IPS-18a (cell line): ENCODE results near the gene BCAP31.
"Not testable (repeated sequence)": the region's sequence is repeated elsewhere in the genome, so short reads cannot be mapped to it uniquely, and the experiment has no call there.

Experiments used
- H3K27ac ChIP-seq: one replicate; pipeline ENCODE4 v1.5.1; 2013; ENCODE audit warnings: low read length
- H3K27me3 ChIP-seq: one replicate; pipeline ENCODE4 v1.6.1; 2013; ENCODE audit warnings: mild to moderate bottlenecking, low read length; ENCODE audit not compliant: control insufficient read depth, insufficient read depth
- H3K36me3 ChIP-seq: one replicate; pipeline ENCODE4 v1.6.1; 2013; ENCODE audit warnings: low read depth, low read length; ENCODE audit not compliant: control insufficient read depth
- H3K4me1 ChIP-seq: one replicate; pipeline ENCODE4 v1.6.1; 2013; ENCODE audit warnings: low read depth, low read length; ENCODE audit not compliant: control insufficient read depth
- H3K4me3 ChIP-seq: one replicate; pipeline ENCODE4 v1.5.1; 2013; ENCODE audit warnings: low read length
- H3K9ac ChIP-seq: one replicate; pipeline ENCODE4 v1.6.1; 2013; ENCODE audit warnings: mild to moderate bottlenecking, low read length, moderate library complexity
- H3K9me3 ChIP-seq: one replicate; pipeline ENCODE4 v1.6.1; 2013; ENCODE audit warnings: low read depth, low read length; ENCODE audit not compliant: control insufficient read depth

BCAP31 gene

DNA sequence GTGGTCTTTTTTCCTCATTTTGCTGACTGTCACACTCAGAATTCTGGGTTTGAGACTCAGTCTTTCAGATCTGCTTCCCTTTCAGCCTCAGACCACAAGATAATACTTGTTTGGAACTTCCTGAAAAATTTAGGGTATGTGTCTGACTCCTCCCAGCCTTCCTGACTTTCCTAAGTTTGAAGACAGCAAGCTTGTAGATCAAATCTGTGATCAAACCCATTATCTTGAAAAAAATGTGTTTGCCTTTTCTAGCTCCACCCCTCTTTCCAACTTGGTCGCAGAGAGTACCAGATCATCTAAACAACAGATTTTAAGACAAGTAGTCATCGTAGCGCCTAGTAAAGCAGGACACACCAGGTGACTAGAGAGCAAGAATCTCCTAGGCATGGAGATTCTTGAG, 9.9 kb downstream of the BCAP31 start:
- no peak overlapping the region for H3K4me3 ChIP-seq
- H3K4me1 ChIP-seq: no peaks in the 10 kb centered on the region
- H3K36me3 ChIP-seq: peaks cover 32% of the 10 kb centered on the region
- H3K9me3 ChIP-seq: peaks cover 5% of the 10 kb centered on the region
- H3K27ac ChIP-seq: no peak overlapping the region
- no peaks in the 10 kb centered on the region for H3K27me3 ChIP-seq
- no peak overlapping the region for H3K9ac ChIP-seq

DNA sequence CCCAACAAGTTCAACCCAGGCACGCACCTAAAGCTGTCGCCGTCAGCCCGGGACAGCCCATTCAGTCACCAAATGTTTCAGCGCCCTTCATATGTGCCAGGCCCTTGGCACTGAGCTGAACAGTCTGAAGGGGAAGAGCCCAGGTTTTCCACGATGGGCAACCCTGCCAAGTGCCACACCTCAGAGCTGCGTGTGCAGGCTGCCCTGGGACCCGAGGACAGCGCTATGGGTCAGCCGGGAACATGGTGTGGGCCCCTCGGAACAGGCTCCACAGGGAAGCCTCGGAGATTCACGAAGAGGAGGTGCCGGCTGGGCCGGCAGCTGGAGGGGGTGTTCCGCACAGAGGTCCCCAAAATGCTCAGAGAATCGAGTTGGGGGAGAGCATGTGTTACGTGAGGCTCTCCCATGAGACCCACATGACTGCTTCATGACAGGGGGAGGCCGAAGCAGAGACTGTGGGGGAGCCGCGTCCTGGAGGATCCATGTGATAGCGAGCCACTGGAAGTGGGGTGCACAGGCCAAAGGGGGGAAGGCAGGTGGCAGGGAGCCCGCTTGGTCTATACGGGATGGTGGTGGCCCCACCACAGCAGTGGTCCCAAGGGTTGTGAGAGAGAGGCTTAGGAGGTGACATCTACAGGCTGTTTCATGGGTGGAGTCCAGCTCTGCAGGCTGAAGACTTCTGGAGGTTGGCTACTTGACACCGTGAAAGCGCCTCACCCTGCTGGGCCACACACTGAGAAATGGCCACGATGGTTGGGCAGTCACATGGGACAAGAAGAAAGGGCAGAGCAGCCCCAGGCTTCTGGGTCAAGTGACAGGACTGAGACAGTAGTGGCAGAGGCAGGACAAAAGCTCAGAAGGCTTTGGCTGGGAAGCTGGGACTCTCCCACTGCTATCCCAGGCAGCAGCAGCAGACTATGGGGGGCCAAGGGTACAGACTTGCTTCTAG, 14.2 kb downstream of the BCAP31 start:
- H3K9me3 ChIP-seq: peaks cover 8% of the 10 kb centered on the region
- no peaks in the 10 kb centered on the region for H3K4me1 ChIP-seq
- H3K27ac ChIP-seq: no peak overlapping the region
- no peak overlapping the region for H3K9ac ChIP-seq
- no peak overlapping the region for H3K4me3 ChIP-seq
- peaks cover 14% of the 10 kb centered on the region for H3K36me3 ChIP-seq
- H3K27me3 ChIP-seq: no peaks in the 10 kb centered on the region

DNA sequence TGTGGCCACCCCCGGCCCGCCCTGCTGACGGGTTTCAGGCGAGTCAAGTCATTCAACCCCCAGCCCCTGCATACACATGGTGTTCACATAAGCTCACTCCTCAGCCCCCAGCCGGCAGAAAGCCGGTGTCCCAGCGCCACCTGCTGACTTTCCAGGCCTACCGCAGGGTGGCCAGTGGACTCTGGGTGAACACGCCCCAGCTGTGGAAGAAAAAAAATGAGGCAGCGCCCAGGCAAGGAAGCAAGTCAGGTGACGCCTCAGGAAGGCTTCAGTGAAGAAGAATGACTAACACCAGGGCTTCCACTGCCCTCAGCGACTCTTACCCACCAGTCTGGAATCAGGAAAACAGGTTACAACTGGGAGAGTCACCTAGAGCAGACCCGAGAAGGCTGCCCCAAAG, 15.8 kb downstream of the BCAP31 start:
- H3K4me3 ChIP-seq: no peak overlapping the region
- H3K9me3 ChIP-seq: peaks cover 8% of the 10 kb centered on the region
- no peak overlapping the region for H3K27ac ChIP-seq
- H3K9ac ChIP-seq: no peak overlapping the region
- H3K36me3 ChIP-seq: peaks cover 3% of the 10 kb centered on the region
- no peaks in the 10 kb centered on the region for H3K27me3 ChIP-seq
- H3K4me1 ChIP-seq: no peaks in the 10 kb centered on the region

- no peak overlapping the region for H3K27ac ChIP-seq
- H3K27me3 ChIP-seq: no peaks in the 10 kb centered on the region
- no peaks in the 10 kb centered on the region for H3K36me3 ChIP-seq
- H3K9me3 ChIP-seq: peaks cover 8% of the 10 kb centered on the region
- no peak overlapping the region for H3K9ac ChIP-seq
- no peaks in the 10 kb centered on the region for H3K4me1 ChIP-seq
- H3K4me3 ChIP-seq: no peak overlapping the region
Observed at GRCh38 chrX:153707406-153707805, 16.8 kb downstream of the BCAP31 start.

- Histone ChIP-seq H3K9me3 (peaks cover 8% of the 10 kb centered on the region), H3K27ac (no peak overlapping the region), H3K4me1 (no peaks in the 10 kb centered on the region), H3K9ac (no peak overlapping the region), H3K27me3 (no peaks in the 10 kb centered on the region), H3K4me3 (no peak overlapping the region), H3K36me3 (peaks cover under 1% of the 10 kb centered on the region)
Observed at GRCh38 chrX:153706799-153707198, 17.4 kb downstream of the BCAP31 start.

DNA sequence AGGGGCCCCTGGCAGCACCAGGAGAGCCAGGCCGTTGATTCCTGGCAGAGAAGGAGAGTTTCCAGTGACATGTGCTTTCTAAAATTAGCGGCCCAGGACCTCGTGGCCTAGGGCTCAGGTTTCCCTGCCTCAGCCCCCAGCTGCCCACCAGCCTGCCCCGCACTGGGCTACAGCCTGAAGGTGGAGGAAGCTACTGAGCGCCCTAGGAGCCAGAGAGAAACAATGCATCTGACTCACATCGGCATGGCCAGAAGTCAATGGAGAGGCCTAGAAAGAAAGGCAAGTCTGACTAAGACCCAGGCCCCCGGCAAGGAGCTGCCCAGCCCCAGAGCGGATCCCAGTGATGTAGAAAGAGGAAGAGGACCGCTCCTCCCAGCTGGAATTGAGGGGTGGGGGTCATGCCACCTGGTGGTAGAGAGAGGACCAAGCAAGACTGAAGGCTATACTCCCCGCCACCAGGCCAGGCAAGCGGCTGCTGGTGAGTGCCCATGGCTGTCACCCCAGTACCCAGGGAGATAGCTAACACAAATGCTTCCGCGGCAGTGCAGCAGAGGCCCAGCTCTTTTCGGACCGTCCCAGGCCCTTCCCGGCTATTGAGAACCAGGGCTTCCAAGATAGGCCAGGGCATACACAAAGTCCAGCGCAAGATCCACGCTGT, 18.7 kb downstream of the BCAP31 start:
- not testable (repeated sequence) for H3K27me3 ChIP-seq, H3K27ac ChIP-seq, H3K9me3 ChIP-seq, H3K4me1 ChIP-seq, H3K4me3 ChIP-seq, H3K36me3 ChIP-seq, H3K9ac ChIP-seq

GRCh38 chrX:153704631-153705402, 19.4 kb downstream of the BCAP31 start:
- not testable (repeated sequence) for H3K9me3 ChIP-seq, H3K36me3 ChIP-seq, H3K4me1 ChIP-seq, H3K27me3 ChIP-seq, H3K9ac ChIP-seq, H3K4me3 ChIP-seq, H3K27ac ChIP-seq

DNA sequence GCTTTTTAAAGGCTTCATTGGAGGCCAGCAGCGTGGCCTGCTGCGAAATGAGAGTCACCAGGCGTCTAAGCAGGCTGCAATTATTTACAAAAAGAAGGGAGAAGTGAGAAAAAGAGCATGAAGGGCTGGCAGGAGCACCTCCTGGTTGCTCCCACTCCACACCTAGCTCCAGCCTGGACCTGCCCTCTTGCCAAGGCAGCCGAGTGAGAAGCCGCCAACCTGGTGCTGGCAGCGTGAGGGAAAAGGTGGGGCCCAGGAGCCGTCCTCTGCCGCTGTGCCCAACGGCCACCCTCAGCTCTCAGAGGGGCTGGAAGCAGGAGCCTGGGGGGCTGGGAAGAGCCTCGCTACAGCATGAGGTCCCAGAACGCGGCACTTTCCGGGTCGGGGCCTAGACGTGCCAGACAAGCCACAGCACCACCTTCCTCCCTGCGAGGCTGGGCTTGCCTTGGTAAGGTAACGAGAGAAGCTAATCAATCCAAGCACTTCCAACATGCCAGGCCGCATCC, 20.1 kb downstream of the BCAP31 start:
- no peak overlapping the region for H3K27ac ChIP-seq
- no peaks in the 10 kb centered on the region for H3K27me3 ChIP-seq
- no peak overlapping the region for H3K9ac ChIP-seq
- peaks cover 5% of the 10 kb centered on the region for H3K36me3 ChIP-seq
- no peaks in the 10 kb centered on the region for H3K4me1 ChIP-seq
- H3K9me3 ChIP-seq: peaks cover 5% of the 10 kb centered on the region
- H3K4me3 ChIP-seq: no peak overlapping the region

DNA sequence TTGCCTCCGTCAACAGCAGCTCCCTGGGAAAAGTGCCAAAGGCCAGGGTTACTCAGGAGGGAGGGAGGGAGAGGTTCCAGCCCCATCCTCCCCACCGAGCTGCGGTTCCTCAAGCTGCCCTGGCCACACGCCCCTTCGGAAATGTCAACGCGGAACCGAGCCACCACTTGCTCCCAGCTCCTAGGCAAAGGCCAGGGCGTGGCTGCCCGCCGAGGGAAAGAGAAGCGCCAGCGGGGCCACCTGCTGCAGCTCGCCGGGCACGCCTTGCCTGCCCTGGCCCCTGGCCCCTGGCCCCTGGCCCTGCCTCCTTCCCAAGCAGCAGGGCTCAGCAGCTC, 21.2 kb downstream of the BCAP31 start:
- Histone ChIP-seq H3K27ac (no peak overlapping the region), H3K4me1 (no peaks in the 10 kb centered on the region), H3K27me3 (no peaks in the 10 kb centered on the region), H3K9me3 (peaks cover 3% of the 10 kb centered on the region), H3K36me3 (peaks cover 5% of the 10 kb centered on the region), H3K4me3 (no peak overlapping the region), H3K9ac (no peak overlapping the region)

DNA sequence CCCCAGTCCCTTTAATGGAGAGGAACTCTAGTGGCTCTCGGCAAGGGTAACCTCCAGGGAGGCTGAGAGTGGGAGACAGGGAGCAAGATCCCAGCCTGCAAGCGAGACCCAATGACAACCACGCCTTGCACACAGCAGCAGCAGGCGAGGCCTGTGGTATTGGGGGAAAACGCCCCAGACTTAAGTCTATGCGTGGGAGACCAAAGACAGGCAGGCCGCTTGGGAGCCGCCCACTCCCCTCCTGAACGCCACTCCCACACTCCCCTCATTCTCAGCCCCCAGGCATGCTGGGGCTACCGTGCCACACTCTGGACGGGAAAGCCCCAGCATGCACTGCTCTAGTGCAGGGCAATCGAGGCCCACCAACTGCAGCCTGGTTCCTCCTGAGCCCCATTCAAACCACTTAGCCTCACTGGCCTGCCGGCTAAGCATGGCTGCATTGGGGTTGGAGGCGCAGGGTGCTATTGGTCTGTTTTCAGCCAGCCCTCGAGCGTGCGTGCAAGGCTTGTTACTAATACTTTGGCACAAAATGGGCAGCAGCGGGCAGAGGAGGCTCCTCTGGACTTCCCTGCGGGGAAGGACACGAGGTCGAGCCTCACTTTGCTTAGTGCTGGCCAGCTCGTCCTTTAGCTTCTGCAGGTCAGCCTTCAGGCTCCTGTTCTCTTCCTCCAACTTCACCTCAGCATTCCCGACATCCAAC, 21.7 kb downstream of the BCAP31 start:
- Histone ChIP-seq H3K9me3 (no peaks in the 10 kb centered on the region), H3K9ac (no peak overlapping the region), H3K36me3 (peaks cover 5% of the 10 kb centered on the region), H3K4me1 (no peaks in the 10 kb centered on the region), H3K27me3 (no peaks in the 10 kb centered on the region), H3K4me3 (no peak overlapping the region), H3K27ac (no peak overlapping the region)

- Histone ChIP-seq H3K9me3 (no peaks in the 10 kb centered on the region), H3K27me3 (no peaks in the 10 kb centered on the region), H3K36me3 (peaks cover 5% of the 10 kb centered on the region), H3K27ac (no peak overlapping the region), H3K4me3 (no peak overlapping the region), H3K4me1 (no peaks in the 10 kb centered on the region), H3K9ac (no peak overlapping the region)
Observed at GRCh38 chrX:153701706-153702105, 22.5 kb downstream of the BCAP31 start.
